Fibroblast of skin of right biceps (primary cell): ENCODE data around the gene DPF3.

Experiments
- DNase-seq: peaks from one replicate; pipeline ENCODE4 v3.0.0-alpha.2; 2013

The DPF3 gene

GRCh38 chr14:72739446-72740405 lies 154.2 kb downstream of the DPF3 start:
- DNase-seq, result no peak

- peak; percentile 44 for DNase-seq
Measured at GRCh38 chr14:72738161-72738611, 155.7 kb downstream of the DPF3 start.

- DNase-seq, result peak; percentile 56
Measured at GRCh38 chr14:72737560-72737943, 156.3 kb downstream of the DPF3 start.

- DNase-seq, result peak; percentile 86
Measured at GRCh38 chr14:72736786-72737559, 156.9 kb downstream of the DPF3 start.

GRCh38 chr14:72736308-72736707 lies 157.6 kb downstream of the DPF3 start:
- DNase-seq, result peak; percentile 90

- DNase-seq, result no peak
Measured at GRCh38 chr14:72732022-72732780, 161.7 kb downstream of the DPF3 start.

- DNase-seq, result no peak
Measured at GRCh38 chr14:72731252-72732020, 162.5 kb downstream of the DPF3 start.

GRCh38 chr14:72730468-72730867 lies 163.4 kb downstream of the DPF3 start:
- DNase-seq, result no peak

GRCh38 chr14:72726444-72726843 lies 167.5 kb downstream of the DPF3 start:
- DNase-seq, result no peak

GRCh38 chr14:72723858-72724530 lies 169.9 kb downstream of the DPF3 start:
- peak; percentile 54 for DNase-seq

- no peak for DNase-seq
Measured at GRCh38 chr14:72722201-72722785, 171.6 kb downstream of the DPF3 start.

GRCh38 chr14:72721083-72721482 lies 172.8 kb downstream of the DPF3 start:
- DNase-seq, result no peak

- no peak for DNase-seq
Measured at GRCh38 chr14:72717220-72717619, 176.7 kb downstream of the DPF3 start.

- peak; percentile 51 for DNase-seq
Measured at GRCh38 chr14:72716476-72716875, 177.4 kb downstream of the DPF3 start.

- DNase-seq, result no peak
Measured at GRCh38 chr14:72715850-72716228, 178.1 kb downstream of the DPF3 start.

GRCh38 chr14:72715215-72715849 lies 178.6 kb downstream of the DPF3 start:
- DNase-seq, result no peak

GRCh38 chr14:72714871-72715214 lies 179.1 kb downstream of the DPF3 start:
- DNase-seq, result no peak

GRCh38 chr14:72714094-72714493 lies 179.8 kb downstream of the DPF3 start:
- DNase-seq, result no peak

- DNase-seq, result no peak
Measured at GRCh38 chr14:72711936-72712335, 182.0 kb downstream of the DPF3 start.

- peak; percentile 33 for DNase-seq
Measured at GRCh38 chr14:72709916-72710611, 183.8 kb downstream of the DPF3 start.
